GM19193 (cell line): ENCODE results near the gene KCP.

Experiments
- POLR2A ChIP-seq: IDR thresholded peaks from 4 replicates; pipeline ENCODE4 v1.6.1; 2011; ENCODE audit not compliant: insufficient read depth, insufficient read length; ENCODE audit errors: extremely low read depth

The KCP gene

GRCh38 chr7:128931190-128931798, 20.8 kb upstream of the KCP start:
- TF ChIP-seq POLR2A, result no peak

- no peak for TF ChIP-seq POLR2A
These were observed 18.6 kb upstream of the KCP start for GRCh38 chr7:128928882-128929788.

- no peak for TF ChIP-seq POLR2A
These were observed 17.8 kb upstream of the KCP start for GRCh38 chr7:128928159-128928813.

- TF ChIP-seq POLR2A, result no peak
These were observed 14.4 kb upstream of the KCP start for GRCh38 chr7:128924707-128925588.

- no peak for TF ChIP-seq POLR2A
These were observed 12.9 kb upstream of the KCP start for GRCh38 chr7:128923411-128923800.

GRCh38 chr7:128922496-128923410, 12.2 kb upstream of the KCP start:
- TF ChIP-seq POLR2A, result no peak

GRCh38 chr7:128921866-128922440, 11.4 kb upstream of the KCP start:
- no peak for TF ChIP-seq POLR2A

- TF ChIP-seq POLR2A, result no peak
These were observed 10.5 kb upstream of the KCP start for GRCh38 chr7:128920913-128921582.

GRCh38 chr7:128919881-128920799, 9.6 kb upstream of the KCP start:
- no peak for TF ChIP-seq POLR2A

GRCh38 chr7:128919241-128919640, 8.7 kb upstream of the KCP start:
- TF ChIP-seq POLR2A, result no peak

- no peak for TF ChIP-seq POLR2A
These were observed 7.6 kb upstream of the KCP start for GRCh38 chr7:128918016-128918665.
